Transverse colon (tissue), 3 donors: ENCODE data around the gene CARD16.

ENCODE experiments used
- EP300 ChIP-seq: sonication (generic); formaldehyde crosslinking; IDR thresholded peaks from one replicate; pipeline ENCODE4 v1.6.1; 2017; ENCODE audit warnings: antibody characterized with exemption, low read depth
- TF ChIP-seq, protein P1 (sequence below), 5 experiments: fragments of 200-600 bp in 3 of 5; fragments of 450-650 bp in 2 of 5; sonication (generic) in 3 of 5; IDR thresholded peaks; 1 replicate in 2 of 5; 2 replicates in 3 of 5; pipeline ENCODE4 v1.5.1; 2016 to 2017; ENCODE audit warnings: antibody characterized with exemption in 5 of 5, inconsistent platforms in 3 of 5, mild to moderate bottlenecking in 2 of 5, moderate library complexity in 1 of 5

DNA sequence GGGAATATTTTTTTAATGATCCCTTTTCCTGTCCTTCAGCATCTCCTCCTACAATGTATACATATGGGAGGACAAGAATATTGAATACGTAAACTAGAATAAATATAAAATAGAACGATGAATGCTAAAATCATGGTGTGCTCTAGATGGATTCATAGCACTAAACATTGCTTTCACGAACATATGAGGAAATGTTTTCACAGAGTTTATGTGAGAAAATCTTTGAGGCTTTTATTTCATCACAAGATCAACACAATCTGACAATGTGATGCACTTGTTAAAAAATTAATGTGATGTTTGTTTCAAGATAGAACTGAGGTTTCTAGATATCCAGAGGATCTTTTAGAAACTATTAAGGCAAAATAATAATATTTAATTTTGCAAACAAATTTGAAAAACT, 3.0 kb downstream of the CARD16 start:
- TF ChIP-seq, protein P1, sequence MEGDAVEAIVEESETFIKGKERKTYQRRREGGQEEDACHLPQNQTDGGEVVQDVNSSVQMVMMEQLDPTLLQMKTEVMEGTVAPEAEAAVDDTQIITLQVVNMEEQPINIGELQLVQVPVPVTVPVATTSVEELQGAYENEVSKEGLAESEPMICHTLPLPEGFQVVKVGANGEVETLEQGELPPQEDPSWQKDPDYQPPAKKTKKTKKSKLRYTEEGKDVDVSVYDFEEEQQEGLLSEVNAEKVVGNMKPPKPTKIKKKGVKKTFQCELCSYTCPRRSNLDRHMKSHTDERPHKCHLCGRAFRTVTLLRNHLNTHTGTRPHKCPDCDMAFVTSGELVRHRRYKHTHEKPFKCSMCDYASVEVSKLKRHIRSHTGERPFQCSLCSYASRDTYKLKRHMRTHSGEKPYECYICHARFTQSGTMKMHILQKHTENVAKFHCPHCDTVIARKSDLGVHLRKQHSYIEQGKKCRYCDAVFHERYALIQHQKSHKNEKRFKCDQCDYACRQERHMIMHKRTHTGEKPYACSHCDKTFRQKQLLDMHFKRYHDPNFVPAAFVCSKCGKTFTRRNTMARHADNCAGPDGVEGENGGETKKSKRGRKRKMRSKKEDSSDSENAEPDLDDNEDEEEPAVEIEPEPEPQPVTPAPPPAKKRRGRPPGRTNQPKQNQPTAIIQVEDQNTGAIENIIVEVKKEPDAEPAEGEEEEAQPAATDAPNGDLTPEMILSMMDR (IDR thresholded peaks at IDR 0.05), result no peak
- TF ChIP-seq EP300, result no peak
